Neutrophil (primary cell): Measurements from ENCODE around the gene TIMM50.

Source experiments
- H3K27ac ChIP-seq: fragments of 200-600 bp; sonication (generic); 2 replicates; pipeline ENCODE4 v1.5.1; 2016; ENCODE audit warnings: mild to moderate bottlenecking, moderate library complexity
- H3K27me3 ChIP-seq: fragments of 200-600 bp; sonication (generic); 2 replicates; pipeline ENCODE4 v1.6.0; 2016; ENCODE audit warnings: mild to moderate bottlenecking
- H3K36me3 ChIP-seq: fragments of 200-600 bp; sonication (generic); 2 replicates; pipeline ENCODE4 v1.5.1; 2017
- H3K4me1 ChIP-seq, 2 experiments: fragments of 200-600 bp in 1 of 2; sonication (generic) in 1 of 2; 1 replicate in 1 of 2; 2 replicates in 1 of 2; pipeline versions ENCODE4 v1.5.1 to v1.6.1; 2013 to 2016; ENCODE audit warnings: low read depth in 1 of 2, low read length in 1 of 2, mild to moderate bottlenecking in 1 of 2, moderate library complexity in 1 of 2; ENCODE audit not compliant: control insufficient read depth in 1 of 2, insufficient read depth in 1 of 2
- H3K4me3 ChIP-seq, 2 experiments: fragments of 200-600 bp in 1 of 2; sonication (generic) in 1 of 2; 1 replicate in 1 of 2; 2 replicates in 1 of 2; pipeline ENCODE4 v1.5.1; 2013 to 2016; ENCODE audit warnings: low read depth in 1 of 2, low read length in 1 of 2, mild to moderate bottlenecking in 1 of 2, moderate library complexity in 1 of 2
- H3K9me3 ChIP-seq: fragments of 200-600 bp; sonication (generic); 2 replicates; pipeline ENCODE4 v1.5.1; 2016
- TF ChIP-seq, protein P1 (sequence below): fragments of 200-600 bp; sonication (generic); IDR thresholded peaks from 2 replicates; pipeline ENCODE4 v1.5.1; 2016; ENCODE audit warnings: antibody characterized with exemption

TIMM50 gene

DNA sequence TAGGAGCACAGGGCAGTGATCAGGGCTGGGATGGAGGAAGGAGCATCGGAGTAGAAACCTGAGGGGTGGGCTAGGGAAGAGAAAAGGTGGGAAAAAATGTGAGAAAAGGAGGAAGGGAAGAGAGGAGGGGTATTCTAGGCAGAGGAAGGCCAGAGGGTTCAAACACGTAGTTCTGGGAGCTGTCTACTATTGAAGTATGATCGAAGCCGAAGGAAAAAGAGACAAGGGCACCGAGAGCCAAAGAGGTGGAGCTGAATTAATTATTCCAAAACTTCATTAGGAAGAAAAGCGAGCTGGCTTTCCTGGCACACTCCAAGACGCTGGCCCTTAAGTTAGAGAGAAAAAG lies 25.9 kb downstream of the TIMM50 start:
- Histone ChIP-seq H3K36me3 (no peaks in the 10 kb centered on the region), H3K4me3 (no peak overlapping the region)

DNA sequence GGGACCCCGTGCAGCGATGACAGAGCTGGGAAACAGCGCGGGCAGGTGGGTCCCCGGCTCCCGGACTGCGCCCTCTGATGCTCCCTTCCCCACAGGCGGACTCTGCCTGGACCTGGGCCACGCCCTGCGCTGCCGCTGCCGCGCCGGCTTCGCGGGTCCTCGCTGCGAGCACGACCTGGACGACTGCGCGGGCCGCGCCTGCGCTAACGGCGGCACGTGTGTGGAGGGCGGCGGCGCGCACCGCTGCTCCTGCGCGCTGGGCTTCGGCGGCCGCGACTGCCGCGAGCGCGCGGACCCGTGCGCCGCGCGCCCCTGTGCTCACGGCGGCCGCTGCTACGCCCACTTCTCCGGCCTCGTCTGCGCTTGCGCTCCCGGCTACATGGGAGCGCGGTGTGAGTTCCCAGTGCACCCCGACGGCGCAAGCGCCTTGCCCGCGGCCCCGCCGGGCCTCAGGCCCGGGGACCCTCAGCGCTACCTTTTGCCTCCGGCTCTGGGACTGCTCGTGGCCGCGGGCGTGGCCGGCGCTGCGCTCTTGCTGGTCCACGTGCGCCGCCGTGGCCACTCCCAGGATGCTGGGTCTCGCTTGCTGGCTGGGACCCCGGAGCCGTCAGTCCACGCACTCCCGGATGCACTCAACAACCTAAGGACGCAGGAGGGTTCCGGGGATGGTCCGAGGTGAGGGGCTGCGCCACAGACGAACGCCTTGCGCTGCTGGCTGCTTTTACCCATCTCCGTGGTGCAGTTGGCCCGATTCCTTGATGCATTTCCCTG lies 26.5 kb downstream of the TIMM50 start:
- peaks cover 93% of the 10 kb centered on the region for H3K27me3 ChIP-seq
- H3K4me3 ChIP-seq, result no peak overlapping the region
- TF ChIP-seq, protein P1, sequence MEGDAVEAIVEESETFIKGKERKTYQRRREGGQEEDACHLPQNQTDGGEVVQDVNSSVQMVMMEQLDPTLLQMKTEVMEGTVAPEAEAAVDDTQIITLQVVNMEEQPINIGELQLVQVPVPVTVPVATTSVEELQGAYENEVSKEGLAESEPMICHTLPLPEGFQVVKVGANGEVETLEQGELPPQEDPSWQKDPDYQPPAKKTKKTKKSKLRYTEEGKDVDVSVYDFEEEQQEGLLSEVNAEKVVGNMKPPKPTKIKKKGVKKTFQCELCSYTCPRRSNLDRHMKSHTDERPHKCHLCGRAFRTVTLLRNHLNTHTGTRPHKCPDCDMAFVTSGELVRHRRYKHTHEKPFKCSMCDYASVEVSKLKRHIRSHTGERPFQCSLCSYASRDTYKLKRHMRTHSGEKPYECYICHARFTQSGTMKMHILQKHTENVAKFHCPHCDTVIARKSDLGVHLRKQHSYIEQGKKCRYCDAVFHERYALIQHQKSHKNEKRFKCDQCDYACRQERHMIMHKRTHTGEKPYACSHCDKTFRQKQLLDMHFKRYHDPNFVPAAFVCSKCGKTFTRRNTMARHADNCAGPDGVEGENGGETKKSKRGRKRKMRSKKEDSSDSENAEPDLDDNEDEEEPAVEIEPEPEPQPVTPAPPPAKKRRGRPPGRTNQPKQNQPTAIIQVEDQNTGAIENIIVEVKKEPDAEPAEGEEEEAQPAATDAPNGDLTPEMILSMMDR, result no peak
- no peak overlapping the region for H3K27ac ChIP-seq
- no peaks in the 10 kb centered on the region for H3K36me3 ChIP-seq
- H3K4me1 ChIP-seq, result peaks cover 0 to 3% of the 10 kb centered on the region in 2 experiments
- no peaks in the 10 kb centered on the region for H3K9me3 ChIP-seq

More for the DNA sequence above, 25.9 kb downstream of the TIMM50 start:
- no peaks in the 10 kb centered on the region for H3K9me3 ChIP-seq
- H3K4me1 ChIP-seq, result peaks cover 0 to 3% of the 10 kb centered on the region in 2 experiments
- H3K27ac ChIP-seq, result no peak overlapping the region
- peaks cover 94% of the 10 kb centered on the region for H3K27me3 ChIP-seq
- TF ChIP-seq, protein P1, result no peak

DNA sequence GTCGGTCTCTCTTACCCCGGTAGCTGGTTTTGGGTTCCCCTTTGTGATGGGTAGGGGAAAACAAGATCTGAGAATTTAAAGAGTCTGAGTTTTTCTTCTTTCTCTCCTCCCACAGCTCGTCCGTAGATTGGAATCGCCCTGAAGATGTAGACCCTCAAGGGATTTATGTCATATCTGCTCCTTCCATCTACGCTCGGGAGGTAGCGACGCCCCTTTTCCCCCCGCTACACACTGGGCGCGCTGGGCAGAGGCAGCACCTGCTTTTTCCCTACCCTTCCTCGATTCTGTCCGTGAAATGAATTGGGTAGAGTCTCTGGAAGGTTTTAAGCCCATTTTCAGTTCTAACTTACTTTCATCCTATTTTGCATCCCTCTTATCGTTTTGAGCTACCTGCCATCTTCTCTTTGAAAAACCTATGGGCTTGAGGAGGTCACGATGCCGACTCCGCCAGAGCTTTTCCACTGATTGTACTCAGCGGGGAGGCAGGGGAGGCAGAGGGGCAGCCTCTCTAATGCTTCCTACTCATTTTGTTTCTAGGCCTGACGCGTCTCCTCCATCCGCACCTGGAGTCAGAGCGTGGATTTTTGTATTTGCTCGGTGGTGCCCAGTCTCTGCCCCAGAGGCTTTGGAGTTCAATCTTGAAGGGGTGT lies 27.2 kb downstream of the TIMM50 start:
- peaks cover 93% of the 10 kb centered on the region for H3K27me3 ChIP-seq
- TF ChIP-seq, protein P1, result no peak
- H3K27ac ChIP-seq, result no peak overlapping the region
- peaks cover 0 to 3% of the 10 kb centered on the region in 2 experiments for H3K4me1 ChIP-seq
- H3K9me3 ChIP-seq, result no peaks in the 10 kb centered on the region
- H3K4me3 ChIP-seq, result no peak overlapping the region
- no peaks in the 10 kb centered on the region for H3K36me3 ChIP-seq

DNA sequence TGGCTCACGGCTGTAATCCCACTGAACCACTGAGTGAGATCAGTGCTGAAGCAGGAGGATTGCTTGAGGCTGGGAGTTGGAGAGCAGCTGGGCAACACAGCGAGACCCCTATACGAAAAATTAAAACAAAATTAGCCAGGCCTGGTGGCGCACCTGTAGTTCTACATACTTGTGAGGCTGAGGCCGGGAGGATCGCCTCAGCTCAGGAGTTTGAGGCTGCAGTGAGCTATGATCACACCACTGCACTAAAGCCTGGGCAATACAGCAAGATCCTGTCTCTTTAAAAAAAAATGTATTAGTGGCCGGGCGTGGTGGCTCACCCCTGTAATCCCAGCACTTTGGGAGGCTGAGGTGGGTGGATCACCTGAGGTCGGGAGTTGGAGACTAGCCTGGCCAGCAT lies 28.0 kb downstream of the TIMM50 start:
- Histone ChIP-seq H3K4me3 (no peak overlapping the region), H3K4me1 (peaks cover 0 to 3% of the 10 kb centered on the region in 2 experiments), H3K9me3 (no peaks in the 10 kb centered on the region), H3K36me3 (no peaks in the 10 kb centered on the region), H3K27ac (no peak overlapping the region), H3K27me3 (peaks cover 93% of the 10 kb centered on the region)
- TF ChIP-seq, protein P1, result no peak

DNA sequence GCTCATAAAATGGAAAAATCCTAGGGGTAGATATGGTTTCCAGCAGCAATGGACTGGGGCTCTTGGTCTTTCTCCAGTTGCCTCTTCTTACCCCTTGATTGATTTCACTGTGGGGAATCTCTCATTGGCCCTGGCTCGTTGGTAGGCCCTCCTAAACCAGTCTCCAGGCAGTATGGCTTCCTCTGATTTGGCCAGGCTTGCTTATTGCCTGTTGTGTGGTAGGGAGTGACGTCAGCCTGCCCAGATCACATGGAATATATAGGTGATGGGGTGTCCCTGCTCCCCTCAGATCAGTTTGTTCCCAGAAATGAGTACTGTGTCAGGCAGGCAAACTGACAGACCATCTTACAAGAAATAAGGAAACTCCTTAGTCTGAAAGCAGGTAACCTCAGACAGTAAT lies 28.6 kb downstream of the TIMM50 start:
- Histone ChIP-seq H3K27ac (no peak overlapping the region), H3K4me1 (peaks cover 0 to 3% of the 10 kb centered on the region in 2 experiments), H3K36me3 (no peaks in the 10 kb centered on the region), H3K9me3 (no peaks in the 10 kb centered on the region), H3K27me3 (peaks cover 93% of the 10 kb centered on the region), H3K4me3 (no peak overlapping the region)
- TF ChIP-seq, protein P1, result no peak
